ENCODE results near the gene C2orf81. TPM values are rescaled to one million over a fixed set of nuclear protein-coding genes. Genes with fewer than 3 reads are reported as not detected.

Gene C2orf81
- total and polyA plus RNA-seq, 8 donors: 1.7 to 3.5 (median 2.2) TPM; not detected in 3

DNA sequence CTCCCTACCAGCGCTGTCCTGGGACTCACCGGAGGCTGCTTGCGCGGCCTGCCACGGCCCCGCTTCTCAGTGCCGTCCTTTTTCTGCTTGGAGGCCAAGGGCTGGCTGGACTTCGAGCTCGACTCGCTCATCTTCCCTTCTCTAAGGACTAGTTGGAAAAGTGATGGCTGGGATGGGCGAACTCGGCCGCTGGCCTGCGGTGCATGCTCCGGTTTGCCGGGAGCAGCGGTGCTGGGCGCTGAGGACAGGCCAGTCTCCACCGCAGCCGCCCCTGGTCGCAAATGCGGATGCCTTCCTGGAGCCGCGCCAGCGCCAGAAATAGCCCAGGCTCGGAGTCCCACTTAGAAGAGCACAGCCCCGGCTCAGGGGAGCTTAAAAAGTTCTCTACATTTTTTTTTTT lies 3.1 kb downstream of the C2orf81 start:
- TF ChIP-seq POLR2A (IDR thresholded peaks at IDR 0.05): no peak
- Histone ChIP-seq H3K36me3 (no peaks in the 10 kb centered on the region), H3K9me3 (no peaks in the 10 kb centered on the region), H3K27ac (no peak overlapping the region), H3K27me3 (peaks cover 0 to 23% (median 8%) of the 10 kb centered on the region in 3 donors), H3K4me3 (no peak overlapping the region), H3K4me1 (peaks cover 29 to 46% (median 46%) of the 10 kb centered on the region in 4 donors)
- intact Hi-C loops (cut with DNase I; ENCODE audit: low total_unique reads): no loop called here
- WGBS, 5 donors: 77 to 86% (median 80%) methylated on average over 26 to 27 of the region's 27 CpGs
- no peak for DNase-seq

GRCh38 chr2:74417763-74418162 lies 3.7 kb downstream of the C2orf81 start:
- DNase-seq: no peak
- H3K4me3 ChIP-seq: no peak overlapping the region
- TF ChIP-seq CTCF (IDR thresholded peaks at IDR 0.05): no peak
- TF ChIP-seq POLR2AphosphoS5 (IDR thresholded peaks at IDR 0.05): no peak
- TF ChIP-seq EP300 (IDR thresholded peaks at IDR 0.05): no peak
- TF ChIP-seq POLR2A (IDR thresholded peaks at IDR 0.05): no peak
- peaks cover 32 to 52% (median 50%) of the 10 kb centered on the region in 4 donors for H3K4me1 ChIP-seq
- peaks cover 0 to 23% (median 8%) of the 10 kb centered on the region in 3 donors for H3K27me3 ChIP-seq
- intact Hi-C loops (cut with DNase I; ENCODE audit: low total_unique reads): no loop called here
- no peaks in the 10 kb centered on the region for H3K36me3 ChIP-seq
- 86 to 96% (median 92%) methylated on average over 6 of the region's 6 CpGs for WGBS, 5 donors
- H3K9me3 ChIP-seq: no peaks in the 10 kb centered on the region
- H3K27ac ChIP-seq: no peak overlapping the region

DNA sequence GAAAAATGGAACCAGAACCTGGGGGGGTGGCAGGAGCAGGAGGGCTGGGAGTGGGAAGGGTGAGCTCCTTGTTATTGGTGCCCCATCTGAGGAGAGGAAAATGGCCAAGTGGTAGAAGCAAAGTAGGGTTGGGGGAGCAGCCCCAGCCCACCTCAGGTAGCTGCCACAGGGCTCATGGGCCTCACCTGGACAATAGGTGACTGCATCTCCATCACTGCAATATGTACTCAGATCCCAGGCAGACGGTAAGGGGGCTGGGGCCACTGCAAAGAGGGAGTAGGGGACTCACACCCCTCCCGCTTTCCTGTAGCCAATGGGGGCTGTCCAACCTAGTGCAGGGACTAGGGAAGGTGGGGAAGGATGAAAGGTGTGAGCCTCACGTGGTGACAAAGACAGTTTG lies 4.2 kb downstream of the C2orf81 start:
- no peak for DNase-seq
- Histone ChIP-seq H3K27me3 (peaks cover 0 to 23% (median 8%) of the 10 kb centered on the region in 3 donors), H3K27ac (no peak overlapping the region), H3K4me3 (no peak overlapping the region), H3K9me3 (no peaks in the 10 kb centered on the region), H3K4me1 (peaks cover 32 to 55% (median 49%) of the 10 kb centered on the region in 4 donors), H3K36me3 (no peaks in the 10 kb centered on the region)
- WGBS, 5 donors: 77 to 89% (median 78%) methylated on average over 3 of the region's 3 CpGs
- intact Hi-C loops (cut with DNase I; ENCODE audit: low total_unique reads): no loop called here
- TF ChIP-seq POLR2A (IDR thresholded peaks at IDR 0.05) (no peak), EP300 (IDR thresholded peaks at IDR 0.05) (no peak), CTCF (IDR thresholded peaks at IDR 0.05) (no peak), POLR2AphosphoS5 (IDR thresholded peaks at IDR 0.05) (no peak)

GRCh38 chr2:74416778-74417177 lies 4.6 kb downstream of the C2orf81 start:
- DNase-seq: no peak
- intact Hi-C loops (cut with DNase I; ENCODE audit: low total_unique reads): no loop called here
- H3K27ac ChIP-seq: no peak overlapping the region
- no peaks in the 10 kb centered on the region for H3K36me3 ChIP-seq
- WGBS, 5 donors: 61 to 75% (median 68%) methylated on average over 3 of the region's 3 CpGs
- H3K4me1 ChIP-seq: peaks cover 32 to 50% (median 45%) of the 10 kb centered on the region in 4 donors
- no peaks in the 10 kb centered on the region for H3K9me3 ChIP-seq
- TF ChIP-seq POLR2A (IDR thresholded peaks at IDR 0.05) (no peak), CTCF (IDR thresholded peaks at IDR 0.05) (no peak), EP300 (IDR thresholded peaks at IDR 0.05) (no peak)
- peaks cover 0 to 23% (median 8%) of the 10 kb centered on the region in 3 donors for H3K27me3 ChIP-seq
- no peak overlapping the region for H3K4me3 ChIP-seq

- Histone ChIP-seq H3K4me1 (peaks cover 30 to 43% (median 38%) of the 10 kb centered on the region in 4 donors), H3K36me3 (no peaks in the 10 kb centered on the region), H3K4me3 (peak overlapping the region; percentile 46 to 56 (median 55)), H3K9me3 (no peaks in the 10 kb centered on the region), H3K27ac (peak overlapping the region in 2 of 5 donors; percentile 57 to 68), H3K27me3 (peaks cover 0 to 23% (median 8%) of the 10 kb centered on the region in 3 donors)
- DNase-seq: peak in 1 of 2 donors; percentile 44
- TF ChIP-seq EP300 (IDR thresholded peaks at IDR 0.05): no peak
- TF ChIP-seq POLR2A (IDR thresholded peaks at IDR 0.05): no peak
- no peak for TF ChIP-seq CTCF (IDR thresholded peaks at IDR 0.05)
- no peak for TF ChIP-seq POLR2AphosphoS5 (IDR thresholded peaks at IDR 0.05)
- intact Hi-C loops (cut with DNase I; ENCODE audit: low total_unique reads): no loop called here
- 48 to 66% (median 61%) methylated on average over 32 to 35 of the region's 35 CpGs for WGBS, 5 donors
Observed at GRCh38 chr2:74415762-74416395, 5.5 kb downstream of the C2orf81 start.
